ENCODE data around the gene INPP4A. TPM values are rescaled to one million over a fixed set of nuclear protein-coding genes. Genes with fewer than 3 reads are reported as not detected.

Gene INPP4A
- total and polyA plus RNA-seq, 10 of the 15 experiments (the other 5 are each of a cell fraction or from before 2014, with no cell fraction given): 4.7 to 62.3 (median 36.9) TPM

DNA sequence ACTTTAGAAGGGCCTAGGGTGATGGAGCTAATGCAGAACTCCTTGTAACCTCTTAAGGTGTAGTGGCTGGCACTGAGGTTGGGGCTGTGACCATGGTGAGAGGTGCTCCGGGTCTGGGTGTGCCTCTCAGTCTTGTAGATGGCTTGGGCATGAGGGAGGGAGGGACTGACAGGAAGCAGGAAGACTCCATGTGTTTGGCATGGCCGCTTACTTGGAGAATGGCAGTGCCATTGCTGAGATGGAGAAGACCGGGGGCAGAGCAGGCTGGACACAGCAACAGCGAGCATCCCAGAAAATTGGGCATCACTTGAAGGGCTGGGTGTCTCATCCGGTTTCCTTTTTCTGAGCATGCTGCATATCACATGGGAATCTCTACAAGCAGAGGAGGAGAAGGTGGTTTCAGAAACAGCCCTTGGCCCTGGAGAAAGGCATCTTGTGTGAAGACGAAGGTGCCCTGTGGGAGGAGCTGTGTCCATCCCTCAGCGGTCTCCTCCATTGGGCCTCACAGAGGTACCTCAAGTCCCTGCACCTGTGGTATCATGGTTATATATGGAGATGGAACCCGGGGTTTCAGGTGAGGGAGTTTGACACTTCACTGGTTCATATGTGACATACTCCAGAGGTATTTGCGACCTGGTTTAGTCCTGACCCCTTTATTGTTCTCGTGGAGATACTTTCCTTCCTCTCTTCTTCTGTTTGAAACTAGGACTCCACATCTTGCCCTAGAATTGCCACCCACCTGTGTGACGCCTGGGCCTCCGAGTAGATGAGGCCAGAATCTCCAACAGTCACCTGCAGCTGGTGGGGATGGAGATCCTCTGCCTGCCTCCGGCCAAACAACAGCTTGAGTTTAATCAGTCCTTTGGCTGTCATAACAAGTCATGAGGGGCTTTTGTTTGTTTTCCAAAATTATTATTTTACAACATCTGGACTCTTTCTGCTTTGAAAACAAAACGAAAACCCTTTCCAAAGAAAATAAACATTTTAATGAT lies 45.6 kb downstream of the INPP4A start:
- Histone ChIP-seq H3K4me3 (no peak overlapping the region), H3K4me2 (ENCODE audit: control insufficient read depth, insufficient read depth) (no peak overlapping the region), H2AFZ (ENCODE audit: control insufficient read depth, low read depth, low read length) (no peak overlapping the region), H3K27ac (ENCODE audit: control insufficient read depth, insufficient read depth) (no peak overlapping the region), H3K4me1 (ENCODE audit: control insufficient read depth, insufficient read depth, low read length) (peaks cover 55% of the 10 kb centered on the region), H4K20me1 (ENCODE audit: control insufficient read depth, insufficient read depth) (no peaks in the 10 kb centered on the region), H3K36me3 (ENCODE audit: control insufficient read depth in 2 of 2, insufficient read depth in 2 of 2, low read length in 1 of 2) (peaks cover 16 to 18% of the 10 kb centered on the region in 2 experiments), H3K79me2 (ENCODE audit: control insufficient read depth, insufficient read depth, low read length) (peaks cover 82% of the 10 kb centered on the region), H3K27me3 (replicated peaks in 1 of 2; ENCODE audit: control insufficient read depth in 2 of 2, insufficient read depth in 2 of 2, low read length in 1 of 2) (no peaks in the 10 kb centered on the region), H3K9ac (ENCODE audit: control insufficient read depth, insufficient read depth, low read length) (no peak overlapping the region), H3K9me3 (replicated peaks; ENCODE audit: control insufficient read depth, insufficient read depth, low read length) (peaks cover 16% of the 10 kb centered on the region; the same call in 2 of the 3 replicates)
- in situ Hi-C loops (cut with MboI) (no loop called here), intact Hi-C loops (cut with micrococcal nuclease; ENCODE audit: unreplicated experiment) (loop anchor here (5.0 kb wide), 1 partner anchor 78 kb away; no protein-coding TSS in a partner anchor)
- no peak for FAIRE-seq
- ChIA-PET POLR2A (interaction anchor here (0.6 kb wide), 1 partner anchor 18 kb away, joined by 7 read pairs; no protein-coding TSS in a partner anchor), SMC1A (ENCODE audit: uncharacterized antibody, unreplicated experiment) (interaction anchor here (1.7 to 24.6 kb wide), 4 partner anchors 8 to 31 kb away, joined by 3 to 816 read pairs (median 43); no protein-coding TSS in a partner anchor), CTCF (interaction anchor here (1.1 to 6.6 kb wide), 3 partner anchors 11 to 77 kb away, joined by 3 to 64 read pairs (median 12); no protein-coding TSS in a partner anchor), RAD21 (ENCODE audit: unreplicated experiment) (interaction anchor here (9.1 kb wide), 1 partner anchor 22 kb away, joined by 200 read pairs; no protein-coding TSS in a partner anchor)
- no peak for DNase-seq (ENCODE audit: low read depth, low spot score)
- ATAC-seq: no peak
- BruUV-seq (replicated peaks): no TSS peak
- TF ChIP-seq BACH1 (IDR thresholded peaks at IDR 0.05; ENCODE audit: borderline replicate concordance) (no peak), SUZ12 (IDR thresholded peaks at IDR 0.05; ENCODE audit: unreplicated experiment) (no peak), LARP7 (IDR thresholded peaks at IDR 0.05) (no peak), RAD51 (IDR thresholded peaks at IDR 0.05) (no peak), RFX5 (IDR thresholded peaks at IDR 0.05; ENCODE audit: low read depth, low read length) (no peak)
- TF ChIP-seq, protein P1, sequence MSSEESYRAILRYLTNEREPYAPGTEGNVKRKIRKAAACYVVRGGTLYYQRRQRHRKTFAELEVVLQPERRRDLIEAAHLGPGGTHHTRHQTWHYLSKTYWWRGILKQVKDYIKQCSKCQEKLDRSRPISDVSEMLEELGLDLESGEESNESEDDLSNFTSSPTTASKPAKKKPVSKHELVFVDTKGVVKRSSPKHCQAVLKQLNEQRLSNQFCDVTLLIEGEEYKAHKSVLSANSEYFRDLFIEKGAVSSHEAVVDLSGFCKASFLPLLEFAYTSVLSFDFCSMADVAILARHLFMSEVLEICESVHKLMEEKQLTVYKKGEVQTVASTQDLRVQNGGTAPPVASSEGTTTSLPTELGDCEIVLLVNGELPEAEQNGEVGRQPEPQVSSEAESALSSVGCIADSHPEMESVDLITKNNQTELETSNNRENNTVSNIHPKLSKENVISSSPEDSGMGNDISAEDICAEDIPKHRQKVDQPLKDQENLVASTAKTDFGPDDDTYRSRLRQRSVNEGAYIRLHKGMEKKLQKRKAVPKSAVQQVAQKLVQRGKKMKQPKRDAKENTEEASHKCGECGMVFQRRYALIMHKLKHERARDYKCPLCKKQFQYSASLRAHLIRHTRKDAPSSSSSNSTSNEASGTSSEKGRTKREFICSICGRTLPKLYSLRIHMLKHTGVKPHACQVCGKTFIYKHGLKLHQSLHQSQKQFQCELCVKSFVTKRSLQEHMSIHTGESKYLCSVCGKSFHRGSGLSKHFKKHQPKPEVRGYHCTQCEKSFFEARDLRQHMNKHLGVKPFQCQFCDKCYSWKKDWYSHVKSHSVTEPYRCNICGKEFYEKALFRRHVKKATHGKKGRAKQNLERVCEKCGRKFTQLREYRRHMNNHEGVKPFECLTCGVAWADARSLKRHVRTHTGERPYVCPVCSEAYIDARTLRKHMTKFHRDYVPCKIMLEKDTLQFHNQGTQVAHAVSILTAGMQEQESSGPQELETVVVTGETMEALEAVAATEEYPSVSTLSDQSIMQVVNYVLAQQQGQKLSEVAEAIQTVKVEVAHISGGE (CRISPR knock-in tag; IDR thresholded peaks at IDR 0.05): no peak
- 85% methylated on average over 14 of the region's 14 CpGs for WGBS (ENCODE audit: insufficient coverage, insufficient replicate concordance, low lambda C conversion rate, missing lambda C conversion rate)

Data from GM12878 (cell line).